NCI-H748 (cell line): ENCODE measurements around the gene PAOX.
"Not testable (repeated sequence)": the region's sequence is repeated elsewhere in the genome, so short reads cannot be mapped to it uniquely, and the experiment has no call there.

Source experiments
- DNase-seq: peaks from one replicate; lab custom pipeline; 2025; ENCODE audit not compliant: unreplicated experiment; lab: John Stamatoyannopoulos, UW

Gene PAOX

DNA sequence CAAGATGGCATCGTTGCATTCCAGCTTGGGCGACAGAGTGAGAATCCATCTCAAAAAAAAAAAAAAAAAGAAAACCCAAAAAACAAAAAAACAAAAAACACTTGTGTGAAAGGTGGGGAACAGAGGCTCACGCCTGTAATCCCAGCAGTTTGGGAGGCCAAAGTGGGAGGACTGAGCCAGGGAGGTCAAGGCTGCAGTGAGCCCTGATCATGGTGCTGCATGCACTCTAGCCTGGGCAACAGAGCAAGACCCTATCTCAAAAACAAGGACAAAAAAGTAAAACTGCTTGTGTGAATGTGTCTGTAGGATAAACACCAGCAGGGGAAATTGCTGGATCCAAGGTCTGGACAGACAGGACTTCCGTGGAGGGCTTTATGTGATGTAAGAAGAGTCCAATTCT, 4.5 kb downstream of the PAOX start:
- no peak for DNase-seq

DNA sequence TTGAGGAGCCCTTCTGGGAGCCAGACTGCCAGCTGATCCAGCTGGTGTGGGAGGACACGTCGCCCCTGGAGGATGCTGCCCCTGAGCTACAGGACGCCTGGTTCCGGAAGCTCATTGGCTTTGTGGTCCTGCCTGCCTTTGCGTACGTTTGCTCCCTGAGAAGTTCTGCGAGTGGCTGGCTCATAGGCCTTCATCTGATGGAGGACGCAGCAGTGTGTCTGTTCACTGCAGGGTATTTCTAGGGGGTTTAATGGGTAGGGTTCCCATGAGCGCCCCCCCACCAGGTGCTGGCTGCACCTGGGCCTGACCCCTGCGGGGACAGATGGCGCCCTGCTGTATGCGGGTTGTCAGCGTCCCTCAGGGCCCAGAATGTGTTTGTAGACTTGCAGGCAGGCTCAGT, 5.0 kb downstream of the PAOX start:
- no peak for DNase-seq

DNA sequence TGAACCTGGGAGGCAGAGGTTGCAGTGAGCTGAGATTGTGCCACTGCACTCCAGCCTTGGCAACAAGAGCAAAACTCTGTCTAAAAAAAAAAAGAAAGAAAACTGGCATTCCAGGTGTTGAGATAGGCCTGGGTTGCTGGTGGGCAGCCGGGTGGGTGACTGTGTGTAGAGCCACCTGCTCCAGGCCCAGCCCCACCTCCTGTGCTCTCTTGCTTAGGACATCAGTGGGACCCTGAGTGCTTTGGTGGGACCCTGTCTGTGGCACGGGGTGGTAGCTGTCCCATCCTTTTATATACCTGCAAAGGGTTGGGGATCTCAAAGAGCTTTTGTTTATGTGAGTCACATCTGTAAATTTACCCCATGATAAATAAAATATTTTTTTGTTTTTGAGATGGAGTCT, 6.2 kb downstream of the PAOX start:
- no peak for DNase-seq

DNA sequence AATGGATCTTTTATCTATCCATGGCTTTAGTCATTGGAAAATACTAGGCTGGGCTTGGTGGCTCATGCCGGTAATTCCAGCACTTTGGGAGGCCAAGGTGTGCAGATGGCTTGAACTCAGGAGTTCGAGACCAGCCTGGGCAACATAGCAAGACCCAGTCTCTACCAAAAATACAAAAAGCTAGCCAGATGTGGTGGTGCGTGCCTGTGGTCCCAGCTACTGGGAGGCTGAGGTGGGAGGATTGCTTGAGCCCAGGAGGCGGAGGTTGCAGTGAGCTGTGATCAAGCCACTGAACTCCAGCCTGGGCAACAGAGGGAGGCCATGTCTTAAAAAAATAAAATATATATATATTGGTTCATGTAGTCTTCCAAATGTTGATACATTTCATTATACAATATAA, 7.9 kb downstream of the PAOX start:
- not testable (repeated sequence) for DNase-seq

DNA sequence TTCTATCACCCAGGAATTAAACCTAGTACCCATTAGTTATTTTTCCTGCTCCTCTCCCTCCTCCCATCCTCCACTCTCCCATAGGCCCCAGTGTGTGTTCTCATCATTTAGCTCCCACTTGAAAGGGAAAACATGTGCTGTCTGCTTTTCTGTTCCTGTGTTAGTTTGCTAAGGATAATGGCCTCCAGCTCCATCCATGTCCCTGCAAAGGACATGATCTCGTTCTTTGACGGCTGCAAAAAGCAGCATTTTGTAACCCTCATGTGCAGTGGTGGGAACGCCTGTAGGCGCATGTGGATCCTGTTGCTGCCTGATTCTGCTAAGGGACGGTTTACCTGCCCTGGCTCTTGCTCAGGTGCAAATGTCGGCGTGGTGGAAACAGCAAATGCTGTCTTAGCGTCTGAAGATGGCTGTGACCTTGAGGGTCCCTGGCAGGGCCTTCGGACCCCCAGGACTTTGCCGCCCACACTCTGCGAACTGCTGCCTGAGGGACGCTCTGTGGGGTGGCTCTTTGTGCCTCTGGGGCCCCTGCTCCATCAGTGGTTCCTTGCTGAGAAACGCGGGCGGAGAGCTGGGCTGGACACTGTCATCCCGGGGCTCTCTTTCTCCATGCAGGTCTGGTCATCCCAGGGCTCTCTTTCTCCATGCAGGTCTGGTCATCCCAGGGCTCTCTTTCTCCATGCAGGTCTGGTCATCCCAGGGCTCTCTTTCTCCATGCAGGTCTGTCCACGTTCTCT, 9.3 kb downstream of the PAOX start:
- no peak for DNase-seq

DNA sequence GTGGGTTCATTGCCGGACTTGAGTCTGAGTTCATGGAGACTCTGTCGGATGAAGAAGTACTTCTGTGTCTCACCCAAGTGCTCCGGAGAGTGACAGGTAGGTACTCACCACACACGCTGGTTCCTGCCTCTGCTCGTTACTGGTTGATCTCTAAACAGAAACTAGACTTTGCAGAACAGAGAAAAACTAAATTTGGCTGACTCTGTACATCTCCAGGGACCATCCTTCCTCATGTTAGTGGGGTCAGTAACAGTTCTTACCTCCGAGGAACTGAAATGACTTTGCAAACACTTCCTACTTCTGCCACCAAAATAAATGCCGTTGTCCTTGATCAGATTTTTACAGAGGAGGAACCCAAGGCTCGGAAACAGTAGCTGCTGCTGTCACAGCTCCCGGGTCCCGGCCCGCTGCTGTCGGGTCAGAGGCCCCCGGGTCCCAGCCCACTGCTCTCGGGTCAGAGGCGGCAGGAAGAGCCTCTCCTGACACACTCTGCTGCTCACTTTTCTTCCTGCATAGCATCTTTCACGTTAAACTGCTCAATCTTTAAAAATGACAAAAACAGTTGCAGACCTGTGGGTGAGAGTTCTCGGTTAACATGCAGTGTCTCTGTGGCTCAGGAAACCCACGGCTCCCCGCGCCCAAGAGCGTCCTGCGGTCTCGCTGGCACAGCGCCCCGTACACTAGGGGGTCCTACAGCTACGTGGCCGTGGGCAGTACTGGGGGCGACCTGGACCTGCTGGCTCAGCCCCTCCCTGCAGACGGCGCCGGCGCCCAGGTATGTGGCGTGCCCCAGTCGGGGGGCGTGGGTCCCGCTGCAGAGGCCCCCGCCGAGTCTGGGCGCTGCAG, 10.1 kb downstream of the PAOX start:
- DNase-seq, result no peak

DNA sequence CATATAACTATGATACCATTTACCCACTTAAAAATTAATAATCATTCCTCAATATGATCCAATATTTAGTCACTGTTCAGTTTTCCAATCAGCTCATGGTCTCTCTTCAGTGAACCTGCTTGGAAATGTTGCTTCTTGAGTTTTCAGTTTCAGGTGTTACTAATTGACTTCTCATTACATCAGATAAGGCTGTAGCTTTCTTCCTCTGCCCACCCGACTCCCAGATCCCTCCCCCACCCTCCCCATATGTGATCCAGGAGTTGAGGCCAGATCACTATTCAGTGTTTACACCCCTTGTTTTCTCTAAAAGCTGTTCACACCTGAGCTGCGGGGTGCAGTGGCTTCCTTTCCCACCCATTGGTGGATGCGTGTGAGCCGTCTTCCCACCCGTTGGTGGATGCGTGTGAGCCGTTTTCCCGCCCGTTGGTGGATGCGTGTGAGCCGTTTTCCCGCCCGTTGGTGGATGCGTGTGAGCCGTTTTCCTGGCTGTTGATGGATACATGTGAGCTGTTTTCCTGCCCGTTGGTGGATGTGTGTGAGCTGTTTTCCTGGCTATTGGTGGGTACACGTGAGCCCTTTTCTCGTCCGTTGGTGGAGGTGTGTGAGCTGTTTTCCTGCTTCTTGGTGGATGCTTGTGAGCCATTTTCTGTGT, 11.7 kb downstream of the PAOX start:
- no peak for DNase-seq

DNA sequence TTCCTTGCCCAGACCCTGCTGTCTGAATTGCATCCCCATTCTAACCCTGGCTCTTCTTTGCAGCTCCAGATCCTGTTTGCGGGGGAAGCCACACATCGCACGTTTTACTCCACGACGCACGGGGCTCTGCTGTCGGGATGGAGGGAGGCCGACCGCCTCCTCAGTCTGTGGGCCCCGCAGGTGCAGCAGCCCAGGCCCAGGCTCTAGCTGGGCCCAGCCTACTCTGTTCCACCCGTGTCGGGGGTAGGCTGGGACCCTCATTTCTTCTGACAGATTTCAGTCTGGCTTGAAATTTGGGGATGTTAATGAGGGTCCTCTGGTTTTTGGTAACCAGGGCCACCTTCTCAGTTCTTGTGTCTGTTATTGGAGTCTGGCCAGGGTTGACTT, 12.2 kb downstream of the PAOX start:
- no peak for DNase-seq

DNA sequence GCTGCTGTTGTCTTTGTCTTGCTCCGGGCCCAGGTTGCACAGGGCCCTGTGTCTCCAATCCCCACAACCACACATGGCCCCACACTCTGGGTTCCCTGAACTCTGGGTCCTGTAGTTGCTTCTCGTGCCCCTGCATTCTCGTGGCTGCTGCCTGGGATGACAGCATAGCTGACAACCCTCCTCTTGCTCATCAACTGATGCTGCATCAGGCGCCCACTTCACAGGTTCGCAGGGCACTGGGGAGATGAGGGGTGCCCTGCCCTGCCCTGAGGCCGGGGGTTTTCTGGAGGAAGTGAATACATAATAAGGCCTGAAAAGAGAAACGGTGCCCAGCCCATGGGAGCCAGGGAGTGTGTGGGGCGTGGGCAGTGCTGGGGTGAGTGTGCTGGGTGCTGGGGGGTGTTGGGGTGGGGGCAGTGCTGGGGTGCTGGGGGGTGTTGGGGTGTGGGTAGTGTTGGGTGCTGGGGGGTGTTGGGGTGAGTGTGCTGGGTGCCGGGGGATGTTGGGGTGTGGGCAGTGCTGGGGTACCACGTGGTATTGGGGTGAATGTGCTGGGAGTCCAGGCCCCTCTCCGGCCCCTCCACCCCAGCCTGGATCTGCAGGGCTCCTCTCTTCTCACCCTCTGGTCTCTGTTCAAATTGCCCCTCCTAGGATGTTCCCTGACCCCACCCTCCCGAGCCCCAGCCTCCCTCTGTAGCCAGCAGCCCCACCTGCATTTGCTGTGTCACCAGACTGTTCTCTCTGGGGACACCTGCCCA, 12.9 kb downstream of the PAOX start:
- DNase-seq, result no peak

DNA sequence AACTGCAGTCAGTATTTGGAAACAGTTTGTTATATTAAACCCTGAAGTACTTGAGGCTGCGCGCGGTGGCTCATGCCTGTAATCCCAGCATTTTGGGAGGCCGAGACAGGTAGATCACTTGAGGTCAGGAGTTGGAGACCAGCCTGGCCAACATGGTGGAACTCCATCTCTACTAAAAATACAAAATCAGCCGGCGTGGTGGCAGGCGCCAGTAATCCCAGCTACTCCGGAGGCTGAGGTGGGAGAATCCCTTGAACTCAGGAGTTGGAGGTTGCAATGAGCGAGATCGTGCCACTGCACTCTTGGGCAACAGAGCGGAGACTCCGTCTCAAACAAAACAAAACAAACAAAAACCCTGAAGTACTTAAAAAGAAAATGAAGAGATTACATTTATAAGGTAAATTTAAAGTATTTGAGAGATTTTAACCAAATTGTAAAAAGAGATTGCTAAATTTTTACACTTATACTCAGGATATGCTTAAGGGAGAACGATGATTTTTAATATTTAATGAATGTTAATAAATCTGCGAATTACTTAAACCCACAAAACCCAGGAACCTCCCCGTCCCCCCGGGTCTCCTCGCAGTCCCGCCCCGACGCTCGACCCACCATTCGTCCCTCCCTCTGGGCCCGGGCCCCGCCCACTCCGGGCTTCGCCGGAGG, 14.5 kb downstream of the PAOX start:
- DNase-seq, result no peak

DNA sequence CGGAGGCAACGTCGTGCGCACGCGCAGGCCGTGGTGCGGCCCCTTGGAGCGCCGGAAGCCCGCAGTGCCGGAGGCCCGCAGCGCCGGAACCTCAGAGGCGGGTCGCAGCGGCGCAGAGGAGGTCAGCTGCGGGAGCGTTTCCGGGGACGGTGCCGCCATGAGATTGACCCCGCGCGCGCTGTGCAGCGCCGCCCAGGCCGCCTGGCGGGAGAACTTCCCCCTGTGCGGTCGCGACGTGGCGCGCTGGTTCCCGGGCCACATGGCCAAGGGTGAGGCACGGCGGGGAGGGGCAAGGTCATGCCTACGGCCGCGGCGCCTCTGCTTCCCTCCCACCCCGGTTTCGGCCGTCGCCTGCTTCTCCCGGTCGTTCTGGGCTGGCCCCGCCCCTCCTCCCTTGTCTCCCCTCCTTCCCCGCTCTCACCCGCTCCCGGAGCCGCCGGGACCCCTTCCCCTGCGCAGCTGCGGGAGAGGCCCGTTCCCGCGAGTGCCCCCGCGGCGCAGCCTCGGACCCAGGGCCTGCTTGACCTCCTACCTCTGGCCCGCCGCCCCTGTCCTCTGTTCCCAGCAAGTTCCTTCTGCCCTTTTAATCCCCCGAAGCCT, 15.1 kb downstream of the PAOX start, which contains the start of gene MTG1:
TSS of gene MTG1 (plus strand) at position 94 of the 600 bp plus-strand sequence. CDS start at position 158, 64 bp downstream.
- peak; percentile 90 for DNase-seq

DNA sequence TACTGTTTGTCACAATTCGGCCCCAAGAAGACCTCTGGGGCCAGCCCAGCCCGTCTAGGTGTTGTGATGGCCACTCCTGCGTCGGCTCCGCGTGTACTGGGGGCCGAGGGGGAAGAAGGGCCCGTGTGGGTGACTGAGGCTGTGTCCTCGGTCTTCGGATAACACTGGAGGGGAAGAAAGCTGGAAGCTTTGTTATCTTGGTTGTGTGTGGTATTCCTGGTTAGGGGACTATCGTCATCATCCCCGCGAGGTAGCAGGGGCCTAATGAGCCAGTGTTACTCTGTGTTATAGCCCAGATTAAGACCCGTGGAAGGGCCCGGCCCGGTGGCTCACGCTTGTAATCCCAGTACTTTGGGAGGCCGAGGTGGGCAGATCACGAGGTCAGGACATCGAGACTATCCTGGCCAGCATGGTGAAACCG, 15.7 kb downstream of the PAOX start:
- DNase-seq, result no peak

DNA sequence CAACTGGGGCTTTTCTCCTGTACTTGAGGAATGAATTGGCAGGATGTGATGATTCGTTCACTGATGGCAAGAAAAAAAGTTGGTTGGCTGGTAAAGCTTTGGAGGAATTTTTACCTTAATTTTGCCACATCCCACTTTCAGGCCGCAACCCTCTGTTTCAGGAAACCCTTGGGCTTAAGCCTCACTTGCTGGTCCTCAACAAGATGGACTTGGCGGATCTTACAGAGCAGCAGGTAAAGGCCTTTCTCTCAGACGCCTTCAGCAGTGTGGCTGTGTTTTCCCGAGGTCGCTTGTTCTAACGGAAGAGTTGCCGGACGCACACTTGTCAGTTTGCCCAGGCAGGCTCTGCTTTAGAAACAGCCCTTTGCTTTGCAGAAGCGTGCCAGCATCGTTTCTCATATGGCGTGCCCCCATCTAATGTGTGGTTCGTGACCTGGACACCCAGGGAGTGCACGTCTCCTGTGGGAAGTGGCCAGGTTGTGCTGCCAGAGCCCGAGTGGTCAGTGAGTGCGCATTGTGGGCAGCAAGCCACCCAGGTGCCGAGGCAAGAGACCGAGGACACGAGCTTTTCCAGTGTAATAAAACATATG, 17.1 kb downstream of the PAOX start:
- no peak for DNase-seq

DNA sequence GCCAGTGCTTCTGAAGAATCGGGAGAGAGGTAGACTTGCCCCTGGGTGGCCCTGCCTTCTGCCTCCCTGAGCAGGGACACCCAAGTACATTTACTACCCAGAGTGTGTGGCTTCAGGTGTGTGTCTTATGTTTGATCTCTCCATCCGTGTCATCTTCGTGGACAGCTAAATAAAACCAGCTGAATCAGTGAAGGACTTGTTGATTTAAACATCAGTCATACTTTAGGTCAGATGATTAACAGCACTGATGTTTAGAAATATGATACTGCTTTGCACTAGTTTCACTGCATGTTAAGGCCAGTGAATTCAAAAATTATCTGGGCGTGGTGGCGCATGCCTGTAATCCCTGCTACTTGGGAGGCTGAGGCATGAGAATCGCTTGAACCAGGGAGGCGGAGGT, 18.9 kb downstream of the PAOX start:
- DNase-seq, result no peak

DNA sequence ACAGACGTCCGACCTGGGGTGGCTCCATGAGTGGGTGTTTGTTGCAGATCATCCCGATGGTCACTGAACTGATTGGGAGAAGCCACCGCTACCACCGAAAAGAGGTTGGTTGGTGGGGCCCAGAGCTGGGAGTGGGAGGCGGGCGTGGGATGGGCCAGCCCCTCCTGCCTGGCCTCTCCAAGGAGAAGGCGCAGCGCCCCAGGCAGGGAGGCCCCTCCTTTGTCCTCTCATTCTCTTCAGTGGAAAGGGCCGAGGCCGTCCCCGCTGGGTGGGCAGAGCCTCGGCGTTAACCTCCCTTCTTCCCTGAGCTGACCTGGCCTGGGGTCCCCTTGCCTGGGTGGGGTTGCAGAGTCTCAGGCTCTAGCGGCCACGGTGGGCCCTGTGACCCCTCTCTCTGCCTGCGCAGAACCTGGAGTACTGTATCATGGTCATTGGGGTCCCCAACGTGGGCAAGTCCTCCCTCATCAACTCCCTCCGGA, 20.1 kb downstream of the PAOX start:
- DNase-seq, result no peak

DNA sequence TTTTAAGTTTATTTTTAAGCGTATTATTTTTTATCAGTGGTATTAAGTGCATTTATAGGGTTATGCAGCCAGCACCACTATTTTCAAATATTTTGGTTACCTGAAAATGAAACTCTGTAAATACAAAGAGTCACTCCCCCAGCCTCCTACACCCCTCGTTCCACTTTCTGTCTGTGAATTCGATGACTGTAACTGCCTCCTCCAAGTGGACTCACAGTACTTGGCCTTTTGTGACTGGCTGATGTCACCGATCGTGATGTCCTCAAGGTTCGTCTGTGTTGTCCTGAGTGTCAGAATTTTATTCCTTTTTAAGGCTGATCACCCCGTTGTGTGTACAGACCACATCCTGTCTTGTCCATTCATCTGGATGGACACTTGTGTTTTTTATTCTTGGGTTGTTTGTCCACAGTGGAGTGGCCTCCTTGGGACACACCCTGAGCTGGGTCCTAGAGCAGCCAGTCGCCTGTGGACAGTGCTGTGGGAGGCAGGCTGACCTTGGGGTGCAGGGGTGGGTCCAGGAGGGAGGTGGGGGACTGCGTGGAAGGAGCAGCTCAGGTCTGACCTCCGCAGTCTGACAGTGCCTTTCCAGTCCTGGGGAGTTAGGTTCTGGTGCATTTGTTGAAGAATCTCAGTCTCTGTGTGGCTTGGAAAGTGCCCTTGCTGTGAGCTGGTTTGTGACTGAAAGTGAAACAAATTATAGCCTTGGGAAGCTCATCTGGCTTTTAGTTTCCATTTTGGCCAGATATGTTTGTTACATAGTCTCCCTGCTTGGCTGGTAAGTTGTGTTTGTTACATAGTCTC, 21.8 kb downstream of the PAOX start:
- DNase-seq, result no peak

DNA sequence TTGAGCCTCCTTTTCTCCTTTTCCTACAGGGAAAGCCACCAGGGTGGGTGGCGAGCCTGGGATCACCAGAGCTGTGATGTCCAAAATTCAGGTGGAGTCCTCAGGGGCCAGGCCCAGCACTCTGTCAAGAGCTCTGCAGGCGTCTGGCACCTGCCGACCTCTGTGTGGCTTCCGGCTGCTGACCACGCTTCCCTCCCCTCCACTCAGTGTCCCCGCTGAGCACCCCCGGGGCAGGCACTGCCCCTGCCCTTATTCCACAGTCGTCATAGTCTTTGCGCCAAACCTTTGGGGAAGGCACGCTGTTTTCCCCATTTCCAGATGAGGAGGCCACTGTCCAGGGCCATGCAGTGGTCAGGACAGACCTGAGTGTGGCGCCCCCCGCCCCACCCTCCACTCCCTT, 22.4 kb downstream of the PAOX start:
- DNase-seq, result no peak

DNA sequence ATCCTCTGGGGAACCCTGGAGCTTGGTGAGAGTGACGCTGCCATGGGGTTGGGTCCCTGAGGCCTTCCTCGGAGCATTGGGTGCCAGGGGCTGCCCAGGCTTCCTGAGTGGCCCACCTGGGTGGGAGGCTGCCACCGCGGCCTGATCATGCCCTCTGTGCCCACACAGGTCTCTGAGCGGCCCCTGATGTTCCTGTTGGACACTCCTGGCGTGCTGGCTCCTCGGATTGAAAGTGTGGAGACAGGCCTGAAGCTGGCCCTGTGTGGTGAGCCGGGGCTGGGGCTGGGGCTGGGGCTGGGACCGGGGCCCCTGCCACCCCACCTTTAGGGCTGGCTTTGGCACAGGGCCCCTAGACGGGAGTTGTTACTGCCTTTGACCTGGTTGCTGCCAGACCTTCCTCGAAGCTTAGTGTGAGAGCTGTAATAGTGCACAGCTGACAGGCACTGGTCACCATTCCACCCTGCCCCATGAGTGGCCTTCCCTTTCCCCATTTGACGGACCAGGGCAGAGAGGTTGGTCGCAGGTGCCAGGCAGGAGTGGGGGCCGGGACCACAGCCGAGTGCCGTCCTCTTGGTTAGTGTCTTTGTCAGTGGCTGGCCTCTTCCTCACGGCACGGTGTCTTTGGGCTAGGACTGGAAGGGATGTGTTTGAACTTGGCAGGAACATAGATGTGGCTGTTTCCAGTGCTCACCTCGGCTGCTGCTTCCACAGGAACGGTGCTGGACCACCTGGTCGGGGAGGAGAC, 23.1 kb downstream of the PAOX start:
- no peak for DNase-seq
